ENCODE data around the gene CFAP74.

The CFAP74 gene, protein sequence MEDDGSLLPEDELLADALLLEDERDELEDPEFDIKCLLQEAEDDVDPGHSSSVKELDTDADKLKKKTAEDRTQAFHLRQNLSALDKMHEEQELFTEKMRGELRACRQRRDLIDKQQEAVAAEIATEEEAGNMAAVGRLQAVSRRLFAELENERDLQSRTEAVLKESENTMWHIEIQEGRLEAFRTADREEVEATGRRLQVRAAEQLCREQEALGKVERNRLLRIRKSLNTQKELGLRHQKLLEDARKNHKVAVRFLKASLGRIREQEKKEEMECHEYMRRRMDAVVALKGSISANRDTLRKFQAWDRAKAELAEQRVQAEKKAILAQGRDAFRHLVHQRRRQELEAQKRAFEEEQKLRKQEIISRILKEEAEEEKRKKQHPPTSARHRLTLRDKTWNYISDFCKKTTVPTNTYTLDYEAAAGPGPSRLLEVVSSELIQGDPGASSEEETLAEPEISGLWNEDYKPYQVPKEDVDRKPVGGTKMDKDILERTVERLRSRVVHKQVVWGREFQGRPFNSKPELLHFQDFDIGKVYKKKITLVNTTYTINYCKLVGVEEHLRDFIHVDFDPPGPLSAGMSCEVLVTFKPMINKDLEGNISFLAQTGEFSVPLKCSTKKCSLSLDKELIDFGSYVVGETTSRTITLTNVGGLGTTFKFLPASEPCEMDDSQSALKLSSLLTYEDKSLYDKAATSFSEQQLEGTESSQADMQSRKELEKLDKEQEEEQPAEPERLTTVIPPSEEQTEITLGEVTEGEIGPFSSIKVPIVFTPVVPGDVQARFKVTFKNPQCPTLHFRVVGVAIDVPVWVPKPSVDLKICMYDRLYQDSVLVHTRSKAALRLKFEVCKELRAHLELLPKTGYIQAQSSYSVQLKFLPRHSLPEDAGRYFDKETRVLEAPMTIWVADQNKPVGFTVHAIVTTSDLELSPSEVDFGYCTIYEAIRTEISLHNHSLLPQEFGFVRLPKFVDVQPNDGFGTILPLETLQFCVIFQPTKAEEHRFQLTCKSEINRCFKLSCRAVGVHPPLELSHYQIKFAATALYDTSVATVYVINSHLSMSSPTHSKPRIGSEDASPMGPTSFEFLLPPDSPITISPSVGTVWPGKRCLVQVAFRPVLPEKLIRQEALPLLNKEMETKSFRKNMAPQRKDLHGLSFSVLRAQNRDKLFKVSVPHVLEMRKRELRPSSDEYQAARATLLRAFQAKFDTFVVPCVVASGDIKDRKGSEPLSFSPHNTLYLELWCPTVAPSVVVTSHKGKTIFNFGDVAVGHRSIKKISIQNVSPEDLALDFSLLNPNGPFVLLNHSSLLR (N-terminal part only)

DNA sequence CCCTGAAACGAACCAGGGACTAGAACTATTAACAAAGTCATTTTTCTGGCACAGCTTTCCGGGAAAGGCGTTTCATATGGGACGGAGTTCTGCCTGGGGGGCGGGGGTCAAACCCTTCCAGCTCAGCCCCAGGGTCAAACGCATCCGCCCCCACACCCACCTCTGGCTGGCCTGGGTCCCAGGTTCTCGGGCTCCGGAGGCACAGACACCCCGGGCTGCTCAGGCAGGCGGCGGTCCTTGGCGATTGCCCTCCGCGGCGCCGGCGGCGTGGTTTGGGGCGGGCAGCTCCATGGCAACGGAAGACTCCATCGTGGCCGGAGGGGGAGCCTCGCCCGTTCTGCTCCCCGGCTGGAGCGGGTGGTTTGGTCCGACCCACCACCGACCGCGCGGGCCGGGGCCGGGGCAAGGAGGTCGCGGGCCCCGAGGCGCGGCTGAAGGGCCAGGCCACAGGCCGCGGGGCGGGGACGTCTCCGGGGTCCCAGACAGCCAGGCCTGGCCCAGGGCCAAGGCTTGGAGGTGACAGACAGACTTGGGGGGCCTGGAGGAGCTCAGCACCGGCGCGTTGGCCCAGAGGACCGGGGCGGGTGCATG lies at the start of gene CFAP74:
Gene CFAP74 (minus strand): TSS at position 246 of the 591 bp plus-strand sequence. CDS start 12,830 bp downstream, outside the sequence.
- Mint-ChIP-seq H3K36me3 (no peaks in the 10 kb centered on the region), H3K27ac (no peak within 1 kb of the TSS), H3K9me3 (no peaks in the 10 kb centered on the region), H3K4me1 (no peaks in the 10 kb centered on the region), H3K4me3 (no peak within 1 kb of the TSS), H3K27me3 (peaks cover 49% of the 10 kb centered on the region)
- peak; percentile 53 for ATAC-seq

DNA sequence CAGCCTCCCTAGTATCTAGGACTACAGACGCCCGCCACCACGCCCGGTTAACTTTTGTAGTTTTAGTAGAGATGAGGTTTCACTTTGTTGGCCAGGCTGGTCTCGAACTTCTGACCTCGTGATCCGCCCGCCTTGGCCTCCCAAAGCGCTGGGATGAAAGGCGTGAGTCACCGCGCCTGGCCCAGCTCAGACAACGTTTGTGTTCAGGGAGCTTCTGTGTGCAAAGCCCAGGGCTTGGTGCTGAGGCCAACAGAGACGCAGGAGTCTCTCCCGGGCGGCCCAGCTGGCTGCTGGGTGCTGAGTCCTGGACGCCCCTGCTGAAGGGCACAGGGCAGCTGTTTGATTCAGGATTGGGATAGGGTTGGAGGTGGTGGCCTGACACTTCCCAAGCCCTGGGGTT lies 49.6 kb upstream of the CFAP74 start:
- Mint-ChIP-seq H3K4me3 (no peak overlapping the region), H3K27me3 (peaks cover 13% of the 10 kb centered on the region), H3K27ac (peak overlapping the region; percentile 23), H3K4me1 (peaks cover 43% of the 10 kb centered on the region), H3K9me3 (no peaks in the 10 kb centered on the region), H3K36me3 (peaks cover 13% of the 10 kb centered on the region)
- ATAC-seq, result no peak

DNA sequence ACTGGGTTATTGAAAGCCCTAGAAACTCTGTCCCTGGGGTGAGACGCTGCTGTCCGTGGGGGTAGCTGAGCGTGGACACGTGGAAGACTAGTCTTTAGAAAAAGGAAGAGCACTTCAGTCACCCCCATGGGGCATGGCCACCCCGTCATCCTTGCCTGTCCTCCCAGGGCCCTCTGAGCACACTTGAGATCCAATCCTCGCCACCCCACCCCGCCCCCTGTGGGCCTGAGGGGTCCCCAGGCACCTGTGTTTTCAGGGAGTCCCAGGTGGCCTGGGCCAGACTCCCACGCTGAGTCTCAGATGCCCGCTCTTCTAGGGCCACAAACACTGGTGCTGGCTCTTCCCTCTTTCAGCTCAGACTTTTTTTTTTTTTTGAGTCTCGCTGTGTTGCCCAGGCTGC lies 49.2 kb upstream of the CFAP74 start:
- H3K4me1 Mint-ChIP-seq, result peaks cover 45% of the 10 kb centered on the region
- H3K9me3 Mint-ChIP-seq, result no peaks in the 10 kb centered on the region
- no peak for ATAC-seq
- H3K27ac Mint-ChIP-seq, result peak overlapping the region; percentile 23
- H3K4me3 Mint-ChIP-seq, result peak overlapping the region; percentile 46
- peaks cover 13% of the 10 kb centered on the region for H3K36me3 Mint-ChIP-seq
- H3K27me3 Mint-ChIP-seq, result peaks cover 17% of the 10 kb centered on the region

DNA sequence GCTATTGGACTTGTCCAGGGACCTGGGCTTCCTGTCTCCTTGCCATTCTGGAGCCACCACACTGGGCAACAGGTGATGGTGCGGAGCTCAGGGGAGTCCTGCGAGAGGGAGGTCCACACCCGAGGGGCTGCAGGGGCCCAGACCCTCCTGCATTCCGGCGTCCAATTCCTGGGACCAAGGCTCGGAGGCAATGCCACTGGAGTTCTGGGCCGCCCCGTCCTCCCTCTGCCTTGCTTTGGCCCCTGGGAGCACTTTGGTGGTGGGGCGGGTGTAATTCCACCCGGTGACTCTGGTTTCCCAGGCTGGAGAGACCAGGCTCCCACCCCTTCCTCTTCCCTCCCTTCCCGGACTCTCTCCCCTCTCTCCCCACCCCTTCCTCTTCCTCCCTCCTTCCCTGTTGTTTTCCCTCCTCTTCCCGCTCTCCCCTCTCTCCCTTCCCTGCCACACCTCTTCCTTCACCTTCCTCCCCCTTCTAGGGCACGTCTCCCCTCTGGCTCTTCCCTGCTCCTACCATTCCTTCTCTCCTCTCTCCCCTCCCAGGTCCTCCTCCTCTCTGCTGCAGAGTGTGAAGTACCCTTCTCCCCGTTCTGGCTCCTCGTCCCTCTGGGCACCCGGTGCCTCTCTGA lies 48.6 kb upstream of the CFAP74 start:
- peaks cover 45% of the 10 kb centered on the region for H3K4me1 Mint-ChIP-seq
- no peak overlapping the region for H3K27ac Mint-ChIP-seq
- H3K27me3 Mint-ChIP-seq, result peaks cover 21% of the 10 kb centered on the region

DNA sequence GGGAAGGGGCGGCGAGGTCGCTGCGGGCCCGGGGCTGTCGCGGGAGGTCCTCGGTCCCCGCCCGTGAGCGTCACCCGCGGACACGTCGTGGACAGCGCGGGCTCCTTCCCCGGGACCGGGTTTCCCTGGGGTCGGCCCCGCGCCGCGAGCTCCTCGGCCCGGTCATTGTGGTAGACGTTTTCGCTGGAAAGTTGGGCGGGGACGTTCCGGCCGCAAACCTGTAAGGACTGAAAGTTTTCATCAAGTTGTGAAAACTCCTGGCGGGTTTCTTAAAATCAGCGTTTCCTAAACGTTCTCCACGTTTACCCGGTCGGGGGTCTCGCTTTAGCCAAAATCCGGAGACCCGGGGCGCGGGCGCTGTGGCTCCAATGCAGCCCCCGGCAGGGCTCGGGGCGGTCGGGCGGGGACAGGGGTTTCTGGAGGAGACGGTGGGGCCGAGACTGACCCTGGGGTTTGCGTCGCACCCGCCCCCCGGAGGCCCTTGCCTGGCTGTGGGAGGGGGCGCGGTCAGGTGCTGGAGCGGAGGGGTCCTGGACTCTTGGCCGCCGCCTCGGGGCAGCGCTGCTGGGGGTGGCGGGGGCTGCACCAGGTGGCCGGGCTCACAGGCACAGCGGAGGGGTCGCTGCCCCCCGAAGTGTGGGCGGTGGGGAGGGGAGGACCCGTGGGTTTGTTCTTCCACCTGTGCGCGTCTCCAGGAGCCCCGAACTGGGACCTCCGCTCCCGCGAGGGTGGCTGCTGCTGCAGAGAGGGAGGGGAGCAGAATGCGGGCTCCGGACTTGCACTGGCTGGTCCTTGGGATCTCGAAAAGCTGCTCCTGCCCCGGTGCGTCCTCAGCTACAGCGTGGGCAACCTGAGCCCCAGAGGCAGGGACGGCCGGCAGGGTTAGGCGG lies 47.5 kb upstream of the CFAP74 start:
- H3K27ac Mint-ChIP-seq, result no peak overlapping the region
- H3K4me1 Mint-ChIP-seq, result peaks cover 45% of the 10 kb centered on the region
- H3K4me3 Mint-ChIP-seq, result peak overlapping the region; percentile 72
- H3K27me3 Mint-ChIP-seq, result peaks cover 33% of the 10 kb centered on the region
- ATAC-seq, result no peak
- no peaks in the 10 kb centered on the region for H3K9me3 Mint-ChIP-seq
- peaks cover 8% of the 10 kb centered on the region for H3K36me3 Mint-ChIP-seq

More for the DNA sequence above, 48.6 kb upstream of the CFAP74 start:
- Mint-ChIP-seq H3K4me3 (peak overlapping the region; percentile 72), H3K36me3 (peaks cover 13% of the 10 kb centered on the region), H3K9me3 (no peaks in the 10 kb centered on the region)
- ATAC-seq, result no peak

DNA sequence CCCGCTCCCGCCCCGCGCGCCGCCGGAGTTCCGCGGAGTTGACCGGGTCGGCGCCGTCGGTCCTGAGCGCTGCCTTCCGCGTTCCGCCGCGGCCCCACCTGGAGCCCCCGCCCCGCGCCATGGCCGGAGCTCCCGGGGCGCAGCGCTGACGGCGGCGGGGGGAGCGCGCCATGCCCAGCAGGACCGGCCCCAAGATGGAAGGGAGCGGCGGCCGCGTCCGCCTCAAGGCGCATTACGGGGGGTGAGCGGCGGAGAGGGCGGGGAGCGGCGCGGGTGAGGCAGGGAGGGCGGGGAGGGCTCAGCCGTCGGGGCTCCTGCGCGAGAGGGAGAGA lies 46.8 kb upstream of the CFAP74 start:
- Mint-ChIP-seq H3K27ac (no peak overlapping the region), H3K4me1 (peaks cover 51% of the 10 kb centered on the region), H3K9me3 (no peaks in the 10 kb centered on the region), H3K36me3 (peaks cover 2% of the 10 kb centered on the region), H3K4me3 (peak overlapping the region; percentile 71), H3K27me3 (peaks cover 39% of the 10 kb centered on the region)
- ATAC-seq, result no peak

DNA sequence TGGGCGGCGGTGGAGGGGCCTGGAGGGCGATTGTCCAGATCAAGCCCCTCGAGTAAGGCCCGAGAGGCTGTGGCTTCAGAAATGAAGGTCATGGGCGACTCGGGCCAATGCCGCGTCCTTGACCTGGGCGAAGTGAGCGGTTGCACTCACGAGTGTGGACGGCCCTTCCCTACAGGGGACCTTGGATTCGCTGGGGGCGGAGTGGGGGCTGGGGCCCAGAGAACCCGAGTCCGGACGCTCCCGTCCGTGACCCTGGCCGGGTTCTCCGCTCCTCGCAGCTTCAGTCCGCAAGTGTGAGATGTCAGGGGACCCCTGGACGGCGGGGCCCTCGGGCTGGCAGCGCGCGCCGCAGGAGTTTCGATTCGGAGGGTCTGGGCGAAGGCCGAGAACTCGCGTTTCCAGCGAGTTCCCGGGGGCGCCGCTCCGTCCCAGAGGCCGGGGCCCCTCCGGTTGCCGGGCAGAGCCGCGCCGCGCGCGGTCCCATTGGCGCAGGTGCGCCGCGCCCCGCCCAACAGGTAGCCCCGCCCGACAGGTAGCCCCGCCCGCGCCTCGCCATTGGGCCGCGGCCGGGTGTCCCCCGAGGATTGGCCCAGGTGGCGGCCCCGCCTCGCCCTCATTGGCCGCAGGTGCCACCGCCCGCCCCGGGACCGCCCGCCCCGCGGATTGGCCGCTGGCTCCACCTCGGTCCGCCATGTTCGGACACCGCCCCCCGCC lies 46.3 kb upstream of the CFAP74 start, which contains the start of gene PRKCZ:
Gene PRKCZ (plus strand): TSS at position 694 of the 714 bp plus-strand sequence. CDS start 220 bp downstream, outside the sequence.
- peak within 1 kb of the TSS; percentile 84 for H3K4me3 Mint-ChIP-seq
- H3K4me1 Mint-ChIP-seq, result peaks cover 57% of the 10 kb centered on the region
- peak; percentile 94 for ATAC-seq
- H3K9me3 Mint-ChIP-seq, result no peaks in the 10 kb centered on the region
- peak within 1 kb of the TSS; percentile 81 for H3K27ac Mint-ChIP-seq
- no peaks in the 10 kb centered on the region for H3K36me3 Mint-ChIP-seq
- H3K27me3 Mint-ChIP-seq, result peaks cover 43% of the 10 kb centered on the region

DNA sequence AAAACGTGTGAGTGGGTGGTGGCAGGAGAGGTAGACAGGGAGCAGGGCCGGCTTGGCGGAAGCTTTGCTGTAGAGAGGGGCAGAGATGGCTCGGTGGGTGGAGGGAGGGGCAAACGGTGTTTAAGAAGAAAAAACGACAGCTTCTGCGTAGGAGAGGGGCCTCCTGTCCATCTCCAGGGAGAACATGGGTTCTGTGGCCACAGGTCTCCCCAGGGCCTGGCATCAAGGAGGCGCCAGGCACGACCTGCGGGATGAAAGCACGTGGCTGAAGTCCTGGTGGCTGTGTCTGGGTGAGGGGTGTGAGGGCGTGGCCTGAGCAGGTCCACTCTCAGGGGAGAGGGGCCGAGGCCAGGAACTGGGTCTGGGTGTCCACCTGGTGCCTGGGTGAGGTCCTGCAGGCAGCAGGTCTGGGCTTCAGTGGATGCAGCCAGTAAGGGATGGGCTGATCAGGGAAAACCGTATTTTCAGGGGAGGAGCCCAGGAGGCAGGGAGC lies 45.7 kb upstream of the CFAP74 start:
- Mint-ChIP-seq H3K27ac (peak overlapping the region; percentile 81), H3K9me3 (no peaks in the 10 kb centered on the region), H3K36me3 (no peaks in the 10 kb centered on the region), H3K27me3 (peaks cover 45% of the 10 kb centered on the region), H3K4me3 (peak overlapping the region; percentile 84), H3K4me1 (peaks cover 58% of the 10 kb centered on the region)
- no peak for ATAC-seq

DNA sequence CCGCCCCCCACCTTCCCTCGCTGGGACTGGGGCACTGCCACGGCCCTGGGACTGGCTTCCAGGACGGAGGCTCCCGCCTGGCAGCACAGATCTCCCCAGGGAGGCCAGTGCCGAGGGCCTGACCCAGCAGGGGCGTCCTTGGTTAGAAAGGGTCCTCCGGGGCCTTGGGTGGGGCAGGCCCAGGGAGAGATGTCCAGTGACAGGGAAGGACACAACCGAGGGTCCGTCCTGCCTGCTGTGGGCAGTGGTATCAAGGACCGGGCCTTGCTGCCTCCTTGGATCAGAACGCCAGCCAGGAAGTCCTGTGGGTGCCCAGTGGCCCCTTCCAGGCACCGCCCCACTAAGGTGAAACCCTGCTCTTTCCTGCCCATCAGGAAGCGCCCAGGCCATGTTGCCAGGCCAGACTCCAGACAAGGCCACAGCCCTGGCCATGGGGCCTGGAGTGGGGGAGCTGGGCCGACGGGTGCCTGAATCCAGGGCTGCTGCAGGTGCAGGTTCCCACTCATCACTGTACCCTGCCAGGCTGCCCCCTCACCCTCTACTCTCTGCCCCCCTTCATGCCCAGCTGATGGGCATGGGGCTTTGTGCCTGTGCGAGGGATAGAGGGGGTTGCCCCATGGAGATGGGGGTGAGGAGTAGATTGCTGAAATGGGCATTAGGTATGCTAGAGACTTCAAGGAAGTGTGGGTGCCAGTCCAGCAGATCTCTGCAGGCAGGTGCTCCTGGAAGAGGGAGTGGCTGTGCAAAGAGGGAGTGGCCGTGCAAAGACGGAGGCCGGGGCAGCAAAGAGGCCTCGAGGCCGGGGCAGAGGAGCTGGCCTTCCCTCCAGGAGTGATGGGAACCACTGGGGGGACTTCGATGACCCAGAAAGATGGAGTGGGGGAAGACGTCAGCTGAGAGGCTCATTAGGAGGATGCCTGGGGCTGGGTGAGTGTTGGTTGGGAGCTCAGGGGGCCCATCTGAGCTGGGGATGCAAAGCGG lies 44.5 kb upstream of the CFAP74 start:
- H3K4me1 Mint-ChIP-seq, result peaks cover 49% of the 10 kb centered on the region
- H3K27me3 Mint-ChIP-seq, result peaks cover 53% of the 10 kb centered on the region
- H3K27ac Mint-ChIP-seq, result peak overlapping the region; percentile 81
- peak overlapping the region; percentile 28 for H3K4me3 Mint-ChIP-seq
- H3K9me3 Mint-ChIP-seq, result no peaks in the 10 kb centered on the region
- ATAC-seq, result no peak
- H3K36me3 Mint-ChIP-seq, result no peaks in the 10 kb centered on the region

DNA sequence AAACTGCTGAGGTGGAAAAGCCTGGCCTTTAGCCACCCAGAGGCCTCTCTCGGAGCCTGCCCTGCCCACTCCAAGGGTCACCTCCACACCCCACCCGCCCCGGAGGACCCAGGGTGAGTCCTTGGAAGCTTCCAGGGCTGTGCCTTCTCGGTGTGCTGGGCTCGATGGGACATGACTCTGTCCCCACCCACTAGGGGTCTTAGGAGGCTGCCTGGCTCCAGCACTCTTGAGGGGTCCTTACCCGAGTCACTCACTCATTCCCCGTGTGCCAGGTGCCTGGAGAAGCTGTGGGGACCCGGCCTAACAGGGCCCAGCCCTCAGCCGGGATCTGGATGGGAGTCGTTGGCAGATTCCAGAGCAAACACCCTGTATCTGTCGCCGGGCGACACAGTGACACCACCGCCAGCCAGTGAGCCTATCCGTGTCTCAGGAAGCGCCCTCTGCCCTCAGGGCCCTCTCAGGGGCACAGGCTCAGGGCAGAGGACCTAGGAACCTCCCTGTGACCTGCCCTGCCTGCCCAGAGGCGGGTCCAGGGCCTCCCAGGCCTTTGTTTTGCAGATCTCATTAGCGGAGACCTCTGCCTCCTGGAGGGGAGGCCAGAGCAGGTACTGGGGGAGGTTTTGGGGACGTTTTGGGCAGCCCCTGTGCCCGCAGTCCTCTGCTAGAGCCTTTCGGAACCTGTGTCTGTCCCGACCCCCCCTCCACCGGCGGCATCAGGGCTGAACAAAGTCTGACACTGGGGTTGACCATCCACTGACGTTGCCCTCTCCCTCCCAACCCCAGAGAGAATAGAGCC lies 43.6 kb upstream of the CFAP74 start:
- peaks cover 53% of the 10 kb centered on the region for H3K27me3 Mint-ChIP-seq
- no peak for ATAC-seq
- no peaks in the 10 kb centered on the region for H3K9me3 Mint-ChIP-seq
- H3K27ac Mint-ChIP-seq, result no peak overlapping the region
- no peak overlapping the region for H3K4me3 Mint-ChIP-seq
- no peaks in the 10 kb centered on the region for H3K36me3 Mint-ChIP-seq
- peaks cover 40% of the 10 kb centered on the region for H3K4me1 Mint-ChIP-seq

DNA sequence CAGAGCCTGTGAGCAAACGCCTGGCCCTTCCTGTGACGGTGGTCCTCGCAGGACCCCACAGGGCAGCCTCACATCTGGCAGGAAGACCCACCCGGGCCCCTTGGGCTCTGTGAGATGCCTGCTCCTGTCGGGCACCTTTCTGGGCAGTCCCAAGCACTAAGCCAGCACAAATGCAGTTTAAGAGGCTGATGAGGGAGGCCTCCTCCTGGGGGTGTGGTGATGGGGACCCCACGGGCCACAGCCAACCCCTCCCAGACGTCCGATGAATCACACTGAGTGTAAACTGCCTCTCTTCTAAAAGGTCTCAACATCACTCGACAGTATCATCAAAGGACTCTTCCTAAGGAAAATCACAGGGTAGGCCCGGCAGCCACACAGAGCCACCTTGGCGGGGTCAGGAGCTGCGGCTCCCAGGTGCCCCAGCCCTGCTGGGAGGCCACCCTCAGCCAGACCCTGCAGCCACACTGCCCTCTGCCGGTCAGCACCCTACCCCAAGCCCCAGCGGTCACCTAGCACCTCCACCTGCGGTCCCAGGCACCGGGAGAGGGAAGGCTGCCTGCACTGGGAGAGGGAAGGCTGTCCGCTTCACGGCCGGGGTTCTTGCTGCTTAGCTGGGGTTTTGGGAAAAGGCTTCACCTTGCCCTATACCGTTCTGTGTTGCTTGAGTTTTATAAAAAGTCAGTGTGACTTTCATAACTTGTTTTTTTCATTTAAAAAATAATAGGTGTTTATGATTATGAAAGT lies 42.8 kb upstream of the CFAP74 start:
- Mint-ChIP-seq H3K9me3 (no peaks in the 10 kb centered on the region), H3K4me1 (peaks cover 32% of the 10 kb centered on the region), H3K36me3 (no peaks in the 10 kb centered on the region), H3K4me3 (no peak overlapping the region), H3K27me3 (peaks cover 53% of the 10 kb centered on the region), H3K27ac (no peak overlapping the region)
- no peak for ATAC-seq
